IMR-90 (cell line): ENCODE results near the gene NEURL1B. TPM values are rescaled to one million over a fixed set of nuclear protein-coding genes. Genes with fewer than 3 reads are reported as not detected.

Experiments
- ATAC-seq: fragments of 200-7000 bp; cut with Tn5 transposase; 2 replicates; pipeline ENCODE4 v1.9.1; 2020; ENCODE audit warnings: low read depth, mild to moderate bottlenecking, moderate library complexity
- BruUV-seq: library from RNA; stranded (reverse); fragments of 400-500 nt; replicated peaks from 2 replicates; lab custom pipeline; 2021; lab: Mats Ljungman, UMichigan
- CTCF ChIA-PET: fragments of 300-600 bp; formaldehyde crosslinking; extraction: SDS; loops from one replicate; lab custom pipeline; 2021; ENCODE audit warnings: antibody characterized with exemption; lab: Yijun Ruan, JAX
- POLR2A ChIA-PET: fragments of 300-600 bp; sonication (Branson Sonifier 250); formaldehyde crosslinking; loops from one replicate; lab custom pipeline; 2022; ENCODE audit warnings: antibody characterized with exemption; ENCODE audit not compliant: unreplicated experiment; lab: Charles Lee
- DNase-seq: peaks from one replicate; pipeline ENCODE4 v3.0.0; 2013
- H2AFZ ChIP-seq: replicated peaks from 2 replicates; pipeline ENCODE3; 2013; ENCODE audit warnings: low read length, mild to moderate bottlenecking; ENCODE audit not compliant: poor library complexity
- H2AK5ac ChIP-seq: 2 replicates; pipeline ENCODE4 v1.6.1; 2013; ENCODE audit warnings: low read depth, low read length, inconsistent platforms
- H2AK9ac ChIP-seq: replicated peaks from 2 replicates; pipeline ENCODE3; 2013; ENCODE audit warnings: mild to moderate bottlenecking, low read depth, low read length, moderate library complexity; ENCODE audit not compliant: poor library complexity
- H2BK120ac ChIP-seq: 2 replicates; pipeline ENCODE4 v1.6.1; 2013; ENCODE audit warnings: low read depth, low read length, inconsistent platforms
- H2BK15ac ChIP-seq: 3 replicates; pipeline ENCODE4 v1.6.1; 2013; ENCODE audit warnings: low read depth, low read length, inconsistent platforms
- H2BK20ac ChIP-seq: 2 replicates; pipeline ENCODE4 v1.6.1; 2013; ENCODE audit warnings: low read depth, mild to moderate bottlenecking, inconsistent platforms, low read length, moderate library complexity
- H2BK5ac ChIP-seq: 2 replicates; pipeline ENCODE4 v1.6.1; 2013; ENCODE audit warnings: mild to moderate bottlenecking, low read depth, low read length, inconsistent platforms; ENCODE audit not compliant: poor library complexity, severe bottlenecking
- H3K14ac ChIP-seq: replicated peaks from 2 replicates; pipeline ENCODE4 v1.6.1; 2013; ENCODE audit warnings: low read depth, low read length, inconsistent platforms
- H3K18ac ChIP-seq: 2 replicates; pipeline ENCODE4 v1.6.1; 2013; ENCODE audit warnings: low read depth, low read length, control low read depth
- H3K23ac ChIP-seq: 2 replicates; pipeline ENCODE4 v1.6.1; 2013; ENCODE audit warnings: low read depth, low read length, inconsistent platforms
- H3K27ac ChIP-seq: 2 replicates; pipeline ENCODE4 v1.5.1; 2013; ENCODE audit warnings: mild to moderate bottlenecking, control low read depth, low read length; ENCODE audit not compliant: insufficient read depth
- H3K27me3 ChIP-seq: 2 replicates; pipeline ENCODE4 v1.6.1; 2013; ENCODE audit warnings: low read length; ENCODE audit not compliant: control insufficient read depth, insufficient read depth
- H3K36me3 ChIP-seq: 2 replicates; pipeline ENCODE4 v1.6.1; 2013; ENCODE audit warnings: low read length, mixed read lengths; ENCODE audit not compliant: control insufficient read depth, insufficient read depth
- H3K4ac ChIP-seq: 2 replicates; pipeline ENCODE4 v1.6.1; 2013; ENCODE audit warnings: low read depth, low read length, inconsistent platforms
- H3K4me1 ChIP-seq: 2 replicates; pipeline ENCODE4 v1.6.1; 2013; ENCODE audit warnings: low read length, mixed read lengths; ENCODE audit not compliant: control insufficient read depth, insufficient read depth
- H3K4me2 ChIP-seq: 2 replicates; pipeline ENCODE4 v1.6.1; 2013; ENCODE audit warnings: low read depth, mild to moderate bottlenecking, control low read depth, low read length, moderate library complexity
- H3K4me3 ChIP-seq: 2 replicates; pipeline ENCODE4 v1.5.1; 2013; ENCODE audit warnings: low read depth, mild to moderate bottlenecking, control low read depth, low read length, moderate library complexity; ENCODE audit not compliant: insufficient read depth
- H3K56ac ChIP-seq: 2 replicates; pipeline ENCODE4 v1.6.1; 2013; ENCODE audit warnings: low read length, inconsistent platforms; ENCODE audit not compliant: insufficient read depth; ENCODE audit errors: extremely low read depth
- H3K79me1 ChIP-seq, 2 experiments: 2 replicates each; pipeline ENCODE4 v1.6.1; 2013; ENCODE audit warnings: low read length in 2 of 2, inconsistent platforms in 1 of 2, low read depth in 1 of 2
- H3K9ac ChIP-seq: 2 replicates; pipeline ENCODE4 v1.6.1; 2013; ENCODE audit warnings: low read depth, low read length, control low read depth
- H3K9me1 ChIP-seq: 2 replicates; pipeline ENCODE4 v1.6.1; 2013; ENCODE audit warnings: low read length, inconsistent platforms; ENCODE audit not compliant: insufficient read depth
- H3K9me3 ChIP-seq: 2 replicates; pipeline ENCODE4 v1.6.1; 2013; ENCODE audit warnings: low read length; ENCODE audit not compliant: control insufficient read depth, insufficient read depth
- H4K20me1 ChIP-seq: 2 replicates; pipeline ENCODE4 v1.6.1; 2013; ENCODE audit warnings: low read length, inconsistent platforms; ENCODE audit not compliant: insufficient read depth
- H4K5ac ChIP-seq: 2 replicates; pipeline ENCODE4 v1.6.1; 2013; ENCODE audit warnings: mild to moderate bottlenecking, low read depth, low read length, control low read depth
- H4K8ac ChIP-seq, 2 experiments: 2 replicates each; pipeline ENCODE4 v1.6.1; 2013; ENCODE audit warnings: low read depth in 2 of 2, low read length in 2 of 2, control low read depth in 1 of 2, inconsistent platforms in 1 of 2
- H4K91ac ChIP-seq: 2 replicates; pipeline ENCODE4 v1.6.1; 2013; ENCODE audit warnings: low read depth, low read length, inconsistent platforms; ENCODE audit not compliant: insufficient read depth
- BHLHE40 ChIP-seq: fragments of 150-350 bp; IDR thresholded peaks from 2 replicates; pipeline ENCODE4 v1.6.1; 2016; ENCODE audit warnings: mild to moderate bottlenecking, low read depth, low read length
- CEBPB ChIP-seq: IDR thresholded peaks from 2 replicates; pipeline ENCODE4 v1.6.1; 2012; ENCODE audit warnings: low read depth, low read length, improper control_type of control experiment
- CHD1 ChIP-seq: IDR thresholded peaks from 2 replicates; pipeline ENCODE4 v1.6.1; 2012; ENCODE audit warnings: low read depth, low read length, improper control_type of control experiment
- CTCF ChIP-seq: conservative IDR thresholded peaks from 2 replicates; pipeline ENCODE4 v1.5.1; 2012; ENCODE audit warnings: mild to moderate bottlenecking, low read depth, low read length, improper control_type of control experiment
- ELK1 ChIP-seq: fragments of 150-350 bp; IDR thresholded peaks from 2 replicates; pipeline ENCODE4 v1.6.1; 2016; ENCODE audit warnings: low read depth, mild to moderate bottlenecking, low read length, moderate library complexity, borderline replicate concordance
- FOS ChIP-seq: fragments of 150-350 bp; IDR thresholded peaks from 2 replicates; pipeline ENCODE4 v1.6.1; 2016; ENCODE audit warnings: low read depth, low read length
- MAFK ChIP-seq: IDR thresholded peaks from 2 replicates; pipeline ENCODE4 v1.6.1; 2012; ENCODE audit warnings: low read depth, low read length, improper control_type of control experiment
- MAZ ChIP-seq: IDR thresholded peaks from 2 replicates; pipeline ENCODE4 v1.6.1; 2012; ENCODE audit warnings: low read depth, mild to moderate bottlenecking, low read length, improper control_type of control experiment, moderate library complexity, borderline replicate concordance
- MXI1 ChIP-seq: IDR thresholded peaks from 2 replicates; pipeline ENCODE4 v1.6.1; 2012; ENCODE audit warnings: low read depth, mild to moderate bottlenecking, low read length, moderate library complexity, borderline replicate concordance
- NFE2L2 ChIP-seq: fragments of 150-350 bp; IDR thresholded peaks from 2 replicates; pipeline ENCODE4 v1.6.1; 2016; ENCODE audit warnings: low read depth, mild to moderate bottlenecking, low read length
- POLR2A ChIP-seq: IDR thresholded peaks from 2 replicates; pipeline ENCODE4 v1.6.1; 2012; ENCODE audit warnings: mild to moderate bottlenecking, low read depth, low read length
- RAD21 ChIP-seq: IDR thresholded peaks from 2 replicates; pipeline ENCODE4 v1.6.1; 2012; ENCODE audit warnings: low read length, improper control_type of control experiment
- RCOR1 ChIP-seq: IDR thresholded peaks from 2 replicates; pipeline ENCODE4 v1.6.1; 2012; ENCODE audit warnings: mild to moderate bottlenecking, low read length, improper control_type of control experiment; ENCODE audit not compliant: insufficient replicate concordance
- RFX5 ChIP-seq: IDR thresholded peaks from 2 replicates; pipeline ENCODE4 v1.8.0; 2012; ENCODE audit warnings: low read depth, mild to moderate bottlenecking, low read length, moderate library complexity
- SMC3 ChIP-seq: fragments of 150-350 bp; IDR thresholded peaks from 2 replicates; pipeline ENCODE4 v1.6.1; 2016; ENCODE audit warnings: low read depth, mild to moderate bottlenecking, antibody characterized with exemption, low read length, moderate library complexity
- USF2 ChIP-seq: fragments of 150-350 bp; IDR thresholded peaks from 2 replicates; pipeline ENCODE4 v1.6.1; 2017; ENCODE audit warnings: mild to moderate bottlenecking, antibody characterized with exemption, low read length, low read depth
- WGBS, 2 experiments: methylation state at CpG; one replicate each; pipeline versions ENCODE4 v1.1.5 to v1.1.7; 2013; ENCODE audit warnings: missing lambda C conversion rate in 2 of 2; ENCODE audit not compliant: insufficient read length in 1 of 2; ENCODE audit errors: extremely low coverage in 2 of 2; 5-methylcytosine and 5-hydroxymethylcytosine counted together
- dilution Hi-C: fragments of 300-500 bp; cut with HindIII; formaldehyde crosslinking; loops from one replicate; pipeline ENCODE4 v1.14.3; 2018; ENCODE audit warnings: low sequenced_read_pairs; ENCODE audit not compliant: unreplicated experiment
- in situ Hi-C: fragments of 300-500 bp; cut with MboI; formaldehyde crosslinking; loops from 3 replicates; pipeline ENCODE4 v1.14.3; 2019; ENCODE audit warnings: low sequenced_read_pairs, inconsistent platforms, mixed read lengths
- intact Hi-C: fragments of 100-400 bp; cut with micrococcal nuclease; formaldehyde crosslinking; loops from 2 replicates; pipeline ENCODE4 v1.10.0; 2022
- polyA plus RNA-seq, 3 experiments: library from polyadenylated mRNA; depleted of rRNA; stranded (reverse); fragments of >200 nt; gene quantifications; 2 replicates each; pipeline ENCODE4 v1.2.3, GENCODE V29; 2012; ENCODE audit warnings: low replicate concordance in 1 of 3
- total RNA-seq: library from RNA; depleted of rRNA; stranded (reverse); fragments of >200 nt; gene quantifications from 2 replicates; pipeline ENCODE4 v1.2.3, GENCODE V29; 2012

The NEURL1B gene
- total and polyA plus RNA-seq, 2 of the 4 experiments (the other 2 are of a cell fraction): 1.8 to 2.8 TPM

GRCh38 chr5:172620506-172620905, 20.6 kb upstream of the NEURL1B start:
- no TSS peak for BruUV-seq
- in situ Hi-C loops (no loop called here), dilution Hi-C loops (no loop called here), intact Hi-C loops (no loop called here)
- DNase-seq (no peak), ATAC-seq (no peak)
- H3K23ac ChIP-seq: no peak overlapping the region
- no peak overlapping the region for H2BK20ac ChIP-seq
- H3K9ac ChIP-seq: no peak overlapping the region
- H2AFZ ChIP-seq: no peak overlapping the region
- POLR2A ChIA-PET: no interaction called here
- H4K5ac ChIP-seq: no peak overlapping the region
- peaks cover 2% of the 10 kb centered on the region for H3K9me3 ChIP-seq
- no peak overlapping the region for H2AK9ac ChIP-seq
- H2AK5ac ChIP-seq: no peak overlapping the region
- H3K9me1 ChIP-seq: no peaks in the 10 kb centered on the region
- H3K56ac ChIP-seq: no peak overlapping the region
- H3K18ac ChIP-seq: no peak overlapping the region
- 59% methylated on average over 6 of the region's 6 CpGs; no CpG with 5 or more reads in 1 of the 2 experiments for WGBS, 2 experiments
- H4K8ac ChIP-seq: no peak overlapping the region
- H4K91ac ChIP-seq: no peak overlapping the region
- H3K36me3 ChIP-seq: no peaks in the 10 kb centered on the region
- H2BK15ac ChIP-seq: no peak overlapping the region
- no peak overlapping the region for H2BK5ac ChIP-seq
- peaks cover 39% of the 10 kb centered on the region for H3K27me3 ChIP-seq
- H3K4me2 ChIP-seq: no peak overlapping the region
- H4K20me1 ChIP-seq: no peaks in the 10 kb centered on the region
- no peaks in the 10 kb centered on the region for H3K79me1 ChIP-seq
- no peak overlapping the region for H3K14ac ChIP-seq
- CTCF ChIA-PET: no interaction called here
- H3K4me1 ChIP-seq: no peaks in the 10 kb centered on the region
- TF ChIP-seq ELK1 (no peak), SMC3 (no peak), MAZ (no peak), CHD1 (no peak), USF2 (no peak), POLR2A (no peak), CEBPB (no peak), RFX5 (no peak), RCOR1 (no peak), MXI1 (no peak), CTCF (no peak), MAFK (no peak), NFE2L2 (no peak), BHLHE40 (no peak), FOS (no peak), RAD21 (no peak)
- no peak overlapping the region for H3K4me3 ChIP-seq
- no peak overlapping the region for H2BK120ac ChIP-seq
- no peak overlapping the region for H3K4ac ChIP-seq
- no peak overlapping the region for H3K27ac ChIP-seq
